ENCODE measurements around the gene CDK5RAP3.
"Not testable (repeated sequence)": the region's sequence is repeated elsewhere in the genome, so short reads cannot be mapped to it uniquely, and the experiment has no call there.

Gene CDK5RAP3

DNA sequence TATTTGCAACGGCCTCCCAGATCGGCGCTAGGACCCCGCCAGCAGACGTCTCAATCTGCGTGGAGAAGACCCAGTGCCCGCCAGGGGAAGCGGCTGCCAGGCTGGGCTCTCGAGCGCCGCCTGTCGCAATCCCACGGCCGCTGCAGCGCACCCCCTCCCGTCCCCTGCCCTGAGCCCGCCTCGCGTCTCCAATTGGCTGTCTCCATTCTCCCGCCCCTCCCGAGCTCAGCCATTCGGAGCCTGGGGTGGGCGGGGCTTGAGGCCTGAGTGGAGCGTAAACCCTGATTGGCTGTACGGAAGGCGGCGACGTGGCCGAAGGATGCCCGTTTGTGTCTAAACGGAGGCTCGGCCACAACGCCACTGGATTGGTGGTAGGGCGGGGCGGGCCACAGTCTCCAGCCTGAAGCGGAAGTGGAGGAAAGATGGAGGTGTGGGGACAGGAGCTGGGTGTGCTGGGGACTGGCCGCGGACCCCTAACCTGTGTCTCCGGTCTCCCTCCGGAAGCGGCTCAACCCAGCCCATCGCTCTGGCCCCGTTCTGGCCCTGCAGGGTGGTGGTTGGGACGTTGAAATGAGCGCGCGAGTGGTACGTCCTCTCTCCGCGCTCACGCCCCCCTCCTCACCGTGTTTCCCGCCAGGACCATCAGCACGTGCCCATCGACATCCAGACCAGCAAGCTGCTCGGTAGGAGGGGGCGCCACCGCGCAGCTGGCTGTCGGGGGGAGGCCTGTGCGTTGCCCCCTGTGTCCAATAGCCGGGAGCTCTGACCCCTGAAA, at the start of gene CDK5RAP3:
Gene CDK5RAP3 (plus strand): TSS at position 389 of the 775 bp plus-strand sequence. CDS start 34 bp downstream, at position 423.
- peak; percentile 96 to 97 for DNase-seq (ENCODE audit: low read depth in 2 of 2)

- no peak for DNase-seq (ENCODE audit: low read depth in 2 of 2)
Measured at GRCh38 chr17:47924785-47925677, 45.9 kb upstream of the CDK5RAP3 start.

GRCh38 chr17:47925678-47925988, 45.3 kb upstream of the CDK5RAP3 start:
- no peak for DNase-seq (ENCODE audit: low read depth in 2 of 2)

- DNase-seq (ENCODE audit: low read depth in 2 of 2), result no peak
Measured at GRCh38 chr17:47927821-47928400, 43.0 kb upstream of the CDK5RAP3 start.

- no peak for DNase-seq (ENCODE audit: low read depth in 2 of 2)
Measured at GRCh38 chr17:47928415-47928814, 42.5 kb upstream of the CDK5RAP3 start.

DNA sequence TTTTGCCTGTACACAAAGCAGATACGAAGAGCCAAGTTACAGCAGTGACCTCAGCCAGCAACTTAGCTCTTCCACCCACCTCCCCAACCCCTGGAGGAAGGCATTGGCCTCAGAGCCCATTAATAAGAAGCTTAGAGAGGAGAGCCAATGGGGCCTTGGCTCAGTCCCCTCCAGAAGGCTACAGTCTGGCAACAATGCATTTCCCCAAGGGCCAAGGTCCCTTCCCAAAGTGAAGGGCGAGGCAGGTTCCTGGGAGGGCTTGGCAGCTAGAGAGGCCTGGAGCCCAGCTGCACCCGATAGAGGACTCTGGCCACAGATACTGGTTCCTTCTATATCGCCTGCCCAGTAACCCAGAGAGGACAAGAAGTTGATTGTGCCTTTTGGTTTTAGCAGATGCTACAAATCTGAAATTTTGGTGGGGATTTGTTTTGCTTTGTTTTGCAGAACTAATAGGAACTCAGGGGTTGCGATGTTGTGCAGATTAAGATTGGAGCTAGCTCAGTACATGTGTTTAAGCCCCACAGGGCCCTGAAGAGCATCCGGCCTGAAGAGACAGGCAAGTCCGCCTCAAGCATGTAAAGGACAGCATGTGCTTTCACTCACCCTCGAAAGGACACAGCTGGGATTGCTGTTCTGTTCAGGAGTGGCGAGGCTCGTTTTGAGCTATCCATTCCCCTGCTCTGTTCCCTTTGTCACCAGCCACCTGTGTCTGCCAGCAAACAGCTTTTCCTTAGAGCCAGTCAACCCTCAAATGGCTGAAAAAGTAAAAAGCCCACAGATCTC, 41.5 kb upstream of the CDK5RAP3 start:
- no peak for DNase-seq (ENCODE audit: low read depth in 2 of 2)

GRCh38 chr17:47931848-47932247, 39.1 kb upstream of the CDK5RAP3 start:
- no peak for DNase-seq (ENCODE audit: low read depth in 2 of 2)

- no peak for DNase-seq (ENCODE audit: low read depth in 2 of 2)
Measured at GRCh38 chr17:47934856-47935255, 36.1 kb upstream of the CDK5RAP3 start.

DNA sequence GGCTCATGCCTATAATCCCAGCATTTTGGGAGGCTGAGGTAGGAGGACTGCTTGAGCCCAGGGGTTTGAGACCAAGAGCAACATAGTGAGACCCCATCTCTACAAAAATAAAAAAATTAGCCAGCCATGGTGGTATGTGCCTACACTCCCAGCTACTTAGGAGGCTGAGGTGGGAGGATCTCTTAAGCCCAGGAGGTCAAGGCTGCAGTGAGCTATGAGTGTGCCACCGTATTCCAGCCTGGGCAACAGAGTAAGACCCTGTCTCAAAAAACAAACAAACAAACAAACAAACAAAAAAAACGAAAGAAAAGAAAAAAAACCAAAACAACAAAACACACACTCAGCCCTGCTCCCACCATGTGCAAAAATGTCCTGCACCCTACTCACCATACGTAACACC, 35.4 kb upstream of the CDK5RAP3 start:
- DNase-seq (ENCODE audit: low read depth in 2 of 2), result not testable (repeated sequence)

GRCh38 chr17:47935961-47936360, 35.0 kb upstream of the CDK5RAP3 start:
- DNase-seq (ENCODE audit: low read depth in 2 of 2), result no peak

DNA sequence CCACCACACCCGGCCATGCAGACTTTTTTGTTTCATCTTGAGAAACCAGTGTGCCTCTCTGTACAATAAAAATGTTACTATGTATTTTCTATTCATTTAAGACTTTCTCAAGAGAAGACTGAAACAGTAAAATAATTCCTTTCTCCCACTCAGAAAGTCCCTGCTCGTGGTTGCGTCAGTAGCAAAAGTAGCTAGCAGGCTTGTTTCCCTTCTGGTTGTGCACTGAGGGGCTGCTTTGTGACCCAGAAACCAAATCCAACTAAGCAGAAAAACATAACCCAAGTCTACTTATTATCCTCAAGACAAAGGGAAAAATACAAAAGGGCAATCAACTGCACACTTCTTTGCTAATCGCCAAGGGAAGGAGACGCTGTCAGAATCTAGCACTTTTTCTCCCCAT, 33.0 kb upstream of the CDK5RAP3 start:
- no peak for DNase-seq (ENCODE audit: low read depth in 2 of 2)

DNA sequence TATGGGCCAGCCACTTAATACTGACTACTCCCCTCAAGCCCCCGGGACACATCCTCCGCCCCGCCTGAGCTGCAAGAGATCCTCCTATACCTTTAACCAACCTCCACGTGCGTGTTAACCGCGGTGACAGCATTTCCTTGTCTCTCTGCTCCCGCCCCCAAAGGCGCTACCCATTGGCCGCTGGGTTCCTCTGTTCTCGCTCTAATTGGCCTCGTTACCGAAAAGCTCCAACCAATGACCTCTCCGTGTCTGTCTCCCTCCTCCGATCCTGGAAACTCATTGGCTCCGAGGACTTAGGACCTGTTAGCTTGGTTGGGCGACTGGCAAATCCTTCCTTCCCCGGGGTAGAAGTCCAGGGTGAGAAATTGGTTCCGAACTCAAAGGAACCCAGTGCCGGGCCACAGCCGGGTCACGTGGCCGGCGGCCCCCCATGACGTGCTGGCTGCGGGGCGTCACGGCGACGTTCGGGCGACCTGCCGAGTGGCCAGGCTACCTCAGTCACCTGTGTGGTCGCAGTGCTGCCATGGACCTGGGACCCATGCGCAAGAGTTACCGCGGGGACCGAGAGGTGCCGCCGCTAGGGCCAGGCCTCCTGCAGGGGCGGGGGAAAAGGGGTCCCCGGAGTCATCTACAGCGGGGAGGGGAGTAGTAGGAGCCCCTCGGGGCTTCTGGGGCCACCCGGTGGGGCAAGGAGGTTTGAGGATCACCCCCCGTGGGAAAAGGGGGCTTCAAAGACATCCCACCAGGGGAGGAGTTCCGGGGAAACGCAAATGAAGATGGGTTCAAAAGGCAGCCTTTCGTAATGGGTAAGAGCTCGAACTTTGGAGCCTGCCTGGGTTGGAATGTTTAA, 29.4 kb upstream of the CDK5RAP3 start, which contains the start of gene PNPO:
Gene PNPO (plus strand): TSS at position 326 of the 850 bp plus-strand sequence. CDS start 105 bp downstream, at position 431.
- DNase-seq (ENCODE audit: low read depth in 2 of 2), result peak; percentile 86 to 94

- DNase-seq (ENCODE audit: low read depth in 2 of 2), result no peak
Measured at GRCh38 chr17:47942096-47942510, 28.8 kb upstream of the CDK5RAP3 start.

DNA sequence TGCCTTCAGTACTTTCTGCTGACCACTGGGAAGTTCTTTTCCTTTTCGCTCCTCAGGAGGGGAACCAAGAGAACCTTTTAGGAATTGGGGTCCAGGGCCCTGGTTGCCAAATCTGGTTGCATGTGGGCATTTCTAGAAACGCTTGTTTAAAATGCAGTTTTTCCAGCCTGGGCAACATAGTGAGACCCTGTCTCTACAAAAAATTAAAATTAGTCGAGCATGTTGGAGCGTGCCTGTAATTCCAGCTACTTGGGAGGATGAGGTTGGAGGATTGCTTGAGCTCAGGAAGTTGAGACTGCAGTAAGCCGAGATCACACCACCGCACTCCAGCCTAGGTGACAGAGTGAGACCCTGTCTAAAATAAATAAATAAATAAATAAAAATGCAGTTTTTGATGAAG, 28.3 kb upstream of the CDK5RAP3 start:
- DNase-seq (ENCODE audit: low read depth in 2 of 2), result no peak

DNA sequence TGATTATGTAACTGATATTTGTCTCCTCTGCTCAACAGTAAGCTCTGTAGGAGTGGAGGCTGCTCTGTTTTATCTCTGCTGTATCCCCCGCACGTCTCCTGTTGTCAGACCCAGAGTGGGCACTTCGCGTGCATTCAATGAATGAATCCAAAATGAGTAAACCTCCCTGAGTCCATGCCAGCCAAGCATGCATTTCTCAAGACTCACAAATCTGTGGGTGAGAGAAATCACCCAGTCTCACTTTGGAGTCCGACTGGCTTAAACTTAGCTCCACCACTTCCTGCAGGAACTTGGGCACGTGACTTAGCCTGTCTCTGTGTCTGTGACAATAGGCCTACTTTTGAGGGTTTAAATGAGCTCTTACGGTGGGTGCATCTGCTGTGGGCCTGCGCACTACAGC, 25.8 kb upstream of the CDK5RAP3 start:
- DNase-seq (ENCODE audit: low read depth in 2 of 2), result no peak

DNA sequence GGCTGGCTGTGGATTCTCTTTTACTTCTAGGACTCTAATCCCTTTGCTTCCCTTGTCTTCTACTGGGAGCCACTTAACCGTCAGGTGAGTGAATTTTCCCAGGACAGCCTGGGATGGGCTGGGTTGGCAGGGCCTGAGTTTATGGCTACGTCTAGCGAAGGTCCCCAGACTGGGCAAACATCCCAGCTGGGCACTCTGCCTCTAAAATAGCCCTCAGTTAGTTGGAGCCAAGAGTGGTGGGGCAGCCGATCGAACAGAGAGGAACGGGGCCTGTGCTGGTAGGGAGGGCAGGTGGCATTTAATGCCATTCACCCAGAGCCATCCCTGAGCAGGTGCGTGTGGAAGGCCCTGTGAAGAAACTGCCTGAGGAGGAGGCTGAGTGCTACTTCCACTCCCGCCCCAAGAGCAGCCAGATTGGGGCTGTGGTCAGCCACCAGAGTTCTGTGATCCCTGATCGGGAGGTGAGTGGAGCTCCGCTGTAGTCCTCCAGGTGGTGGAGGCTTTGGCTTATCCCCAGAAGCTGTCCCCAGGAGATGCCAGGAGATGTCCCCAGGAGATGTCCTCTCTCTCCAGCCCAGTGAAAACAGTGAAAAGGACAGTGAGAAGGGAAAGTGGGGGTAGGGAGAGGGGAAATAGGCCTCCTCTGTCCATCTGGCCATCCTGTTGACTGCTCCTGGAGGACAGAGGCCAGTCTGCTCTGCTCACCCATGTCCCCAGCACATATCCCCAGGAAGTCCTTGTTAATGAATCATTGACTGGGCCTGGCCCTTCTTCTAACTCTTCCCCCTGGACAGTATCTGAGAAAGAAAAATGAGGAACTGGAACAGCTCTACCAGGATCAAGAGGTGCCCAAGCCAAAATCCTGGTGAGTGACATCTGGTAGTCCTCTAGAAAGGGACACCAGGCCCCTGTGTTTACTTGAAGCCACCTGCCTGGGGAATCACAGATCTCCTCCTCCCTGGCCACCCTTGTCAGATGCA, 25.1 kb upstream of the CDK5RAP3 start:
- DNase-seq (ENCODE audit: low read depth in 2 of 2), result no peak

- no peak for DNase-seq (ENCODE audit: low read depth in 2 of 2)
Measured at GRCh38 chr17:47946516-47946915, 24.4 kb upstream of the CDK5RAP3 start.

GRCh38 chr17:47946929-47947397, 23.9 kb upstream of the CDK5RAP3 start:
- peak; percentile 40 to 54 for DNase-seq (ENCODE audit: low read depth in 2 of 2)

GRCh38 chr17:47948706-47949196, 22.2 kb upstream of the CDK5RAP3 start:
- DNase-seq (ENCODE audit: low read depth in 2 of 2), result no peak
